ENCODE data around the gene NANOGP8. TPM values are rescaled to one million over a fixed set of nuclear protein-coding genes. Genes with fewer than 3 reads are reported as not detected.

The NANOGP8 gene
- total and polyA plus RNA-seq, 4 donors, result 0.17 TPM; not detected in 3

- Histone ChIP-seq H3K36me3 (ENCODE audit: control insufficient read depth in 4 of 4, insufficient read depth in 3 of 4, low read depth in 1 of 4, low read length in 3 of 4) (no peaks in the 10 kb centered on the region), H3K27me3 (ENCODE audit: control insufficient read depth in 4 of 4, insufficient read depth in 4 of 4, low read length in 3 of 4) (no peaks in the 10 kb centered on the region), H3K9ac (ENCODE audit: low read depth in 1 of 2, low read length in 2 of 2) (no peak overlapping the region), H3K4me1 (ENCODE audit: control insufficient read depth in 4 of 4, insufficient read depth in 4 of 4, low read length in 3 of 4) (peaks cover 0 to 2% (median 0%) of the 10 kb centered on the region in 4 donors), H3K4me3 (ENCODE audit: low read depth in 1 of 3, low read length in 3 of 3) (no peak overlapping the region), H3K9me3 (ENCODE audit: control insufficient read depth in 4 of 4, low read length in 3 of 4) (no peaks in the 10 kb centered on the region), H3K27ac (ENCODE audit: low read depth in 1 of 2, low read length in 2 of 2) (no peak overlapping the region)
- DNase-seq (ENCODE audit: low spot score), result no peak
- WGBS, result 64% methylated on average over 4 of the region's 4 CpGs
- TF ChIP-seq RAD21 (IDR thresholded peaks at IDR 0.05) (no peak), HNF4G (IDR thresholded peaks at IDR 0.05) (no peak), FOXA1 (IDR thresholded peaks at IDR 0.05) (no peak), CTCF (IDR thresholded peaks at IDR 0.05; ENCODE audit: low read depth, low read length, missing input control) (no peak), REST (IDR thresholded peaks at IDR 0.05) (no peak), GABPA (IDR thresholded peaks at IDR 0.05 in 1 of 2, conservative IDR thresholded peaks at IDR 0.05 in 1 of 2) (no peak), MAX (IDR thresholded peaks at IDR 0.05) (no peak)
Measured at GRCh38 chr15:35060591-35060990, 24.5 kb downstream of the NANOGP8 start.

GRCh38 chr15:35058534-35059054 lies 26.5 kb downstream of the NANOGP8 start:
- no peak for DNase-seq (ENCODE audit: low spot score)
- Histone ChIP-seq H3K4me1 (ENCODE audit: control insufficient read depth in 4 of 4, insufficient read depth in 4 of 4, low read length in 3 of 4) (peaks cover 0 to 2% (median 0%) of the 10 kb centered on the region in 4 donors), H3K36me3 (ENCODE audit: control insufficient read depth in 4 of 4, insufficient read depth in 3 of 4, low read depth in 1 of 4, low read length in 3 of 4) (no peaks in the 10 kb centered on the region), H3K9me3 (ENCODE audit: control insufficient read depth in 4 of 4, low read length in 3 of 4) (no peaks in the 10 kb centered on the region), H3K4me3 (ENCODE audit: low read depth in 1 of 3, low read length in 3 of 3) (no peak overlapping the region), H3K27ac (ENCODE audit: low read depth in 1 of 2, low read length in 2 of 2) (no peak overlapping the region), H3K9ac (ENCODE audit: low read depth in 1 of 2, low read length in 2 of 2) (no peak overlapping the region), H3K27me3 (ENCODE audit: control insufficient read depth in 4 of 4, insufficient read depth in 4 of 4, low read length in 3 of 4) (no peaks in the 10 kb centered on the region)
- WGBS, result 64% methylated on average over 5 of the region's 5 CpGs
- TF ChIP-seq GABPA (IDR thresholded peaks at IDR 0.05 in 1 of 2, conservative IDR thresholded peaks at IDR 0.05 in 1 of 2), result no peak
- no peak for TF ChIP-seq FOXA1 (IDR thresholded peaks at IDR 0.05)
- TF ChIP-seq MAX (IDR thresholded peaks at IDR 0.05), result no peak
- no peak for TF ChIP-seq CTCF (IDR thresholded peaks at IDR 0.05; ENCODE audit: low read depth, low read length, missing input control)
- no peak for TF ChIP-seq NR2F2 (IDR thresholded peaks at IDR 0.05)
- TF ChIP-seq JUND (IDR thresholded peaks at IDR 0.05), result no peak
- TF ChIP-seq RXRA (IDR thresholded peaks at IDR 0.05), result no peak
- no peak for TF ChIP-seq HNF4G (IDR thresholded peaks at IDR 0.05)
- TF ChIP-seq ATF3 (IDR thresholded peaks at IDR 0.05), result no peak
- TF ChIP-seq REST (IDR thresholded peaks at IDR 0.05), result no peak
- no peak for TF ChIP-seq TAF1 (conservative IDR thresholded peaks at IDR 0.05)
- TF ChIP-seq EGR1 (IDR thresholded peaks at IDR 0.05; ENCODE audit: low read depth in 2 of 2), result no peak
- TF ChIP-seq SP1 (IDR thresholded peaks at IDR 0.05), result no peak
- no peak for TF ChIP-seq ZBTB33 (IDR thresholded peaks at IDR 0.05)
- TF ChIP-seq FOXA2 (IDR thresholded peaks at IDR 0.05), result no peak
- no peak for TF ChIP-seq HNF4A (conservative IDR thresholded peaks at IDR 0.05)
